Coronary artery (tissue), 2 donors: ENCODE measurements around the gene CNGA4.
"Not testable (repeated sequence)": the region's sequence is repeated elsewhere in the genome, so short reads cannot be mapped to it uniquely, and the experiment has no call there.

Source experiments
- DNase-seq: peaks from one replicate; pipeline ENCODE4 v3.0.0-alpha.2; 2017; ENCODE audit warnings: low spot score
- H3K27ac ChIP-seq, 2 donors: fragments of 200-600 bp; sonication (generic); one replicate each; pipeline ENCODE4 v1.5.1; 2016 to 2019
- H3K4me3 ChIP-seq: fragments of 200-600 bp; sonication (generic); 2 replicates; pipeline ENCODE4 v1.5.1; 2016; ENCODE audit warnings: mild to moderate bottlenecking, moderate library complexity
- CTCF ChIP-seq: fragments of 200-600 bp; sonication (generic); IDR thresholded peaks from one replicate; pipeline ENCODE4 v1.5.1; 2019; ENCODE audit warnings: antibody characterized with exemption

CNGA4 gene

GRCh38 chr11:6273188-6273587 is 34.3 kb downstream of the CNGA4 start:
- H3K27ac ChIP-seq: no peak overlapping the region
- H3K4me3 ChIP-seq: no peak overlapping the region
- no peak for TF ChIP-seq CTCF
- no peak for DNase-seq

DNA sequence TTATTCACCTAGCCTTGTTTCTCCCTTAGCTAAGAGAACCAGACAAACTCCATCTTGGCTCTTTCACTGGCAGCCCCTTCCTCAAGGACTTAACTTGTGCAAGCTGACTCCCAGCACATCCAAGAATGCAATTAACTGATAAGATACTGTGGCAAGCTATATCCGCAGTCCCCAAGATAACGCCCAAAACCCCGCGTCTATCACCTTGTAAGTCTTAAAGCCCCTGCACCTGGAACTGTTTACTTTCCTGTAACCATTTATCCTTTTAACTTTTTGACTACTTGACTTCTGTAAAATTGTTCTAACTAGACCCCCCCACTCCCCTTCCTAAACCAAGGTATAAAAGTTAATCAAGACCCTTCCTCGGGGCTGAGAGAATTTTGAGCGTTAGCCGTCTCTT is 41.9 kb downstream of the CNGA4 start:
- H3K27ac ChIP-seq, DNase-seq, H3K4me3 ChIP-seq: not testable (repeated sequence)

- no peak overlapping the region for H3K27ac ChIP-seq
- TF ChIP-seq CTCF: no peak
- DNase-seq: no peak
- H3K4me3 ChIP-seq: no peak overlapping the region
Observed at GRCh38 chr11:6283453-6284023, 44.6 kb downstream of the CNGA4 start.

DNA sequence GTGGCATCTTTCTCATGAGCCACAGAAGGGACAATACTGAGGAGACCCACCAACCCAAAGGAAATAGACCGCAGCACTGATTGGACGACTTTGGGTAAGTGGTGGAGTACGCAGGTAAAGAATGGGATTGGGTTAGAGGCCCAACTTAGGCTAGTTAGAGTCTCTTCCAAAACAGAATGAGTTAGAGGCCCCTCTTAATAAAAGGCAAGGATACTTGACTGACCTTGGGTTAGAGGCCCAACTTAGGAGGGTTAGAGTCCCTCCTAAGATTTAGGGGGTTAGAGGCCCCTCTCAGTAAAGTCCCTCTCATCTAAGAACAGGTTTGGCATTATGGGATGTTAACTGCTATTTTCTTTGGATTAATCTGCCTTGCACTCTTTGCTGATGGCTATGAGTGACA is 45.4 kb downstream of the CNGA4 start:
- Histone ChIP-seq H3K4me3 (no peak overlapping the region), H3K27ac (no peak overlapping the region)
- no peak for TF ChIP-seq CTCF
- no peak for DNase-seq

GRCh38 chr11:6285019-6285418 is 46.1 kb downstream of the CNGA4 start:
- no peak for DNase-seq
- no peak for TF ChIP-seq CTCF
- Histone ChIP-seq H3K27ac (no peak overlapping the region), H3K4me3 (no peak overlapping the region)
